EH (cell line): ENCODE data around the gene KRTAP4-5.
"Not testable (repeated sequence)": the region's sequence is repeated elsewhere in the genome, so short reads cannot be mapped to it uniquely, and the experiment has no call there.

Experiments used
- DNase-seq: peaks from one replicate; pipeline ENCODE4 v3.0.0-alpha.2; 2015; ENCODE audit warnings: low read depth

The KRTAP4-5 gene

DNA sequence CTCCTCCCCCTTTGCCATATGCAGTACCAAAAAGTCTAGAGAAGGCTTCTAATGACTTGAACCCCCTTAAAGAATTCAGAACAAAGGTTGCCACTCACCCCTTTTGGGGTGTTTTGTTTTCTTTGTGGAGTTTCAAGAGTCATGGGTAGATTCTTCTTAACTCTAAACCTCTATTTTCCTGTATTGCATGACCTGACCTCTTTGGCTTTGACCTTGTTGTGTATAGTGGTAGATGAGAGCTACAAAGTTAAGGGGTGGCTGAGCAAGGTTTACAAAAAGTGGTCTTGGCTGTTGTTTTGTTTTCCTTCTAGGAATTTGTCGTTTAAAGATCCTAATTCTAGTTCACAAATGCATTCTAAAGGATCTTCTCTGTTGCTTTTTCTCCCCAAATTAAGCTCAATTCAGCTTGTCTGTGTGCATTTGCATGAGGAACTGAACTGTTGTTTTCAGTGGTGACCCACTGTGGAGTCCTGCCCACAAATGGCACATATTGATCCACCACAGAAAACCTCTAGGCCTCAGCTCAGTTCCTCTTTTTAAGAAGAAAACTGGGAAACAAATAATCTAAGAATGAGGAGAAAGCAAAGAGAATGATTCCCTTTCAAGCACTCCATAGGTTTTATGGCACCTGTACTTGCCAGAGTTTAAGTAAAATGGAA, 40.8 kb downstream of the KRTAP4-5 start:
- DNase-seq = not testable (repeated sequence)

DNA sequence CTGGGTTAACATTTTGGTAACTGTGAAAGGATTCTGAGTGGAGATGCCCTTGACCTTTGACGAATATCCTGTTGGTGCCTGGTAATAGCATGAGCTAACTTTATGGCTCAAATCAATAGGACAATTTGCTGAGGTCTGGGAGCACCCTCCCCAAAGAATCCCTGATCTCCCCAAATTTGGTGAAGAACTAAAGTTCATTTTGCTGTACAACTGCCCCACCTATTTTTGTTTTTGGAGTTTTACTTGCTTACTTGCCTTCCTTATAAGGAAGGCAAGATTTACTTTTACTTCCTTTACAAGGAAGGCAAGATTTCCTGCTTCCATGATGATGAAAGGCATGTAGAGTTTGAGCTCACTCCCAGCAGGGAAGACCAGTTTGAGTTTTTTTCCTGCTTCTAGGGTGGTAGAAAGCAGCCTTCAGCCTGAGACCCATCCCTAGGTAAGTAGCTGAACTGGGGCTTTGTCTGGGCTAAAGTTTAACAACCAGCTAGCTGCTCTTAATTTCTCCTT, 41.6 kb downstream of the KRTAP4-5 start:
- peak; percentile 78 for DNase-seq

GRCh38 chr17:41105347-41105746, 44.3 kb downstream of the KRTAP4-5 start, which contains the start of gene KRTAP4-9:
KRTAP4-9 (plus strand) TSS chr17:41105389; CDS start chr17:41105389, 0 bp downstream.
- not testable (repeated sequence) for DNase-seq

DNA sequence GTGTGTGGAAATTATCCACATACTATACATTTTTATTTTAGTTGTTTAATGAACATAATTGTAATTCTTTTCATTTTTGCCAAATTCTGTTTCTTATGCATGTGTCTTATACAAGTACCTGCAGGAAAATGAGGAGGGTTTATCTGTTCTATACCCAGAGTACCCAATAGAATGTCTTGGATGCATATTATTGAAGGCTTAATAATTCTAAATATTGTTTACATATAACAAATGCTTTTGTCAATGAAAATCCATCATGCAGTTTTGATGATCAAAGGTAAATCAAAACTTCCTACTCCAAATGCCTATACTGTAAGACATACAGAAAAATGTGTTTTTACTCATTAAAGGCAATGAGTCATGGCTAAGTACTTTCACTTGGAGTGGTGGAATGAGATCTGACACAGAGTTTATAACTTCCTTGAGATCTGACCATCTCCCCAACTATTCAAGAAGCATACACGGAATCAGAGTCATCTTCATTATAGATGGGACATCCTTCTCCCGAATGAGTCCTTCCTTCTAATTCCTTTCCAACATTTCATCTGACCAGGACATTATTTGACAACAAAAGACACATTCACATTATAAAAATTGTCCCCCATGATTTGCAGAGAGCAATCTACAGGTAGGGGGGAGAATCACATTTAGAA, 45.1 kb downstream of the KRTAP4-5 start:
- DNase-seq = peak; percentile 87

DNA sequence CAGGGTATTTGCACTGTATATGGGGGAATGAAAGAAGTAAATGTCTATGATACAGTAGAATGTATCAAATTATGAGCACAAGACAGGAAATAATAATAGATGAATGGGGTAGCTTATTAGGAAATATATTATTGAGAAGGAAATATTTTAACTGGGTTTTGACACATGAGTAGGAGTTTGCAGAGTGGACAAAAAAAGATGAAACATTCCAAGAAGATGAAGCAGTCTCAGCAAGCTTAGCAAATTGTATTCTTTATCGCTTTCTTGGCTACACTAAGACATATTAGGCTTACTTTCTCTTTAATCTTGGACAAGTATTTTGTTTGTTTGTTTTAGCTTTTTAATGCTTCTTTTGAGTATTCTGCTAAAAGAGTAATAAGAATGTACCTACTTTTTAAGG, 45.7 kb downstream of the KRTAP4-5 start:
- DNase-seq = peak; percentile 55

- no peak for DNase-seq
Measured at GRCh38 chr17:41101586-41102259, 47.9 kb downstream of the KRTAP4-5 start, which contains the start of gene KRTAP4-16. KRTAP4-16 (minus strand) TSS chr17:41102209; CDS start chr17:41102209, 0 bp downstream.

GRCh38 chr17:41099682-41100480, 49.7 kb downstream of the KRTAP4-5 start:
- peak; percentile 97 for DNase-seq
